Measurements from ENCODE around the gene CDK12.
"Not testable (repeated sequence)": the region's sequence is repeated elsewhere in the genome, so short reads cannot be mapped to it uniquely, and the experiment has no call there.

CDK12 gene

DNA sequence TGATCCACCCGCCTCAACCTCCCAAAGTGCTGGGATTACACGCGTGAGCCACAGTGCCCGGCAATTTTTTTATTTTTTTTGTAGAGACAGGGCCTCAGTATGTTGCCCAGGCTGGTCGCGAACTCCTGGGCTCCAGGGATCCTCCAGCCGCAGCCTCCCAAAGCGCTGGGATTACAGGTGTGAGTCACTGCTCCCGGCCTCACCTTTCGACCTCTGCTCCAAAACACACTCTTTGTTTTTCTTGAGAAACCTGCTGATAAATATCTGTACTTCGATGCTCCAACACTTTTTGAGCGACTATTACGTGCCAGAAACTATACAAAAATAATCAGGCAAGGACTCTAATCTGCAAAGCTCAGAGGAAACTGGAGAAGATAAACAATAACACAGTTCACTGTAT, 11.2 kb upstream of the CDK12 start:
- Mint-ChIP-seq H3K4me3 (peak overlapping the region; percentile 98), H3K27ac (peak overlapping the region; percentile 48), H3K9me3 (no peaks in the 10 kb centered on the region), H3K4me1 (peaks cover 20% of the 10 kb centered on the region), H3K36me3 (ENCODE audit: low read depth) (peaks cover 29% of the 10 kb centered on the region), H3K27me3 (ENCODE audit: low read depth, poor library complexity) (peaks cover 4% of the 10 kb centered on the region)
- TF ChIP-seq, protein P1, sequence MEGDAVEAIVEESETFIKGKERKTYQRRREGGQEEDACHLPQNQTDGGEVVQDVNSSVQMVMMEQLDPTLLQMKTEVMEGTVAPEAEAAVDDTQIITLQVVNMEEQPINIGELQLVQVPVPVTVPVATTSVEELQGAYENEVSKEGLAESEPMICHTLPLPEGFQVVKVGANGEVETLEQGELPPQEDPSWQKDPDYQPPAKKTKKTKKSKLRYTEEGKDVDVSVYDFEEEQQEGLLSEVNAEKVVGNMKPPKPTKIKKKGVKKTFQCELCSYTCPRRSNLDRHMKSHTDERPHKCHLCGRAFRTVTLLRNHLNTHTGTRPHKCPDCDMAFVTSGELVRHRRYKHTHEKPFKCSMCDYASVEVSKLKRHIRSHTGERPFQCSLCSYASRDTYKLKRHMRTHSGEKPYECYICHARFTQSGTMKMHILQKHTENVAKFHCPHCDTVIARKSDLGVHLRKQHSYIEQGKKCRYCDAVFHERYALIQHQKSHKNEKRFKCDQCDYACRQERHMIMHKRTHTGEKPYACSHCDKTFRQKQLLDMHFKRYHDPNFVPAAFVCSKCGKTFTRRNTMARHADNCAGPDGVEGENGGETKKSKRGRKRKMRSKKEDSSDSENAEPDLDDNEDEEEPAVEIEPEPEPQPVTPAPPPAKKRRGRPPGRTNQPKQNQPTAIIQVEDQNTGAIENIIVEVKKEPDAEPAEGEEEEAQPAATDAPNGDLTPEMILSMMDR (IDR thresholded peaks at IDR 0.05): no peak
- no peak for DNase-seq

GRCh38 chr17:39450847-39451581, 10.3 kb upstream of the CDK12 start, which contains the start of gene MED1:
TSS of gene MED1 (minus strand) at chr17:39451263. CDS start at chr17:39451062, 201 bp downstream.
- Mint-ChIP-seq H3K36me3 (ENCODE audit: low read depth) (peaks cover 23% of the 10 kb centered on the region), H3K4me3 (peak within 1 kb of the TSS; percentile 98), H3K27ac (peak within 1 kb of the TSS; percentile 99), H3K27me3 (ENCODE audit: low read depth, poor library complexity) (peaks cover 7% of the 10 kb centered on the region), H3K9me3 (no peaks in the 10 kb centered on the region), H3K4me1 (peaks cover 20% of the 10 kb centered on the region)
- peak; percentile 86 for DNase-seq
- TF ChIP-seq, protein P1 (IDR thresholded peaks at IDR 0.05): no peak

- TF ChIP-seq, protein P1 (IDR thresholded peaks at IDR 0.05): no peak
- DNase-seq: no peak
- Mint-ChIP-seq H3K4me1 (peaks cover 4% of the 10 kb centered on the region), H3K27me3 (ENCODE audit: low read depth, poor library complexity) (peaks cover 17% of the 10 kb centered on the region), H3K9me3 (no peaks in the 10 kb centered on the region), H3K36me3 (ENCODE audit: low read depth) (no peaks in the 10 kb centered on the region), H3K4me3 (no peak overlapping the region), H3K27ac (no peak overlapping the region)
Measured at GRCh38 chr17:39455919-39456318, 5.4 kb upstream of the CDK12 start.

- H3K27ac Mint-ChIP-seq: peak overlapping the region; percentile 99
- H3K36me3 Mint-ChIP-seq (ENCODE audit: low read depth): peaks cover 17% of the 10 kb centered on the region
- DNase-seq: peak; percentile 16
- TF ChIP-seq, protein P1 (IDR thresholded peaks at IDR 0.05): no peak
- peaks cover 30% of the 10 kb centered on the region for H3K4me1 Mint-ChIP-seq
- peak overlapping the region; percentile 98 for H3K4me3 Mint-ChIP-seq
- peaks cover 19% of the 10 kb centered on the region for H3K27me3 Mint-ChIP-seq (ENCODE audit: low read depth, poor library complexity)
- no peaks in the 10 kb centered on the region for H3K9me3 Mint-ChIP-seq
Measured at GRCh38 chr17:39461926-39462569, 762 bp downstream of the CDK12 start.

GRCh38 chr17:39462631-39463375, 1.5 kb downstream of the CDK12 start:
- Mint-ChIP-seq H3K4me1 (peaks cover 30% of the 10 kb centered on the region), H3K27me3 (ENCODE audit: low read depth, poor library complexity) (peaks cover 19% of the 10 kb centered on the region), H3K4me3 (peak overlapping the region; percentile 98), H3K36me3 (ENCODE audit: low read depth) (peaks cover 24% of the 10 kb centered on the region), H3K27ac (peak overlapping the region; percentile 99), H3K9me3 (no peaks in the 10 kb centered on the region)
- DNase-seq: peak; percentile 24
- TF ChIP-seq, protein P1 (IDR thresholded peaks at IDR 0.05): no peak

DNA sequence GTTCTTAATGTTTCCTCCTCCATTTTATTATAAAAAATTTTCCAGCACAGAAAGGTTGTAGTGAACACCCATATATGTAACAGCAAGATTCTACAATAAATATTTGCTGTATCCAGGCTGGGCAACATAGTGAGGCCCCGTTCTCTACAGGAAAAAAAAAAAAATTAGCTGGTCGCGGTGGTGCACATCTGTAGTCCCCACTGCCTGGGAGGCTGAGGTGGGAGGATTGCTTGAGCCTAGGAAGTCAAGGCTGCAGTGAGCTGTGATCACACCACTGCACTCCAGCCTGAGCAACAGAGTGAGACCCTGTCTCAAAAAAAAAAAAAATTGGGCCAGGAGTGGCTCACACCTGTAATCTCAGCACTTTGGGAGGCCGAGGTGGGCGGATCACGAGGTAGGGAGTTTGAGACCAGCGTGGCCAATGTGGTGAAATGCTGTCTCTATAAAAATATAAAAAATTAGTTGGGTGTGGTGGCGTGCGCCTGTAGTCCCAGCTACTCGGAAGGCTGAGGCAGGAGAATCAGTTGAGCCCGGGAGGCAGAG, 3.4 kb downstream of the CDK12 start:
- peaks cover 30% of the 10 kb centered on the region for H3K4me1 Mint-ChIP-seq
- H3K27ac Mint-ChIP-seq, DNase-seq, H3K9me3 Mint-ChIP-seq: not testable (repeated sequence)
- H3K36me3 Mint-ChIP-seq (ENCODE audit: low read depth): peaks cover 39% of the 10 kb centered on the region
- peak overlapping the region; percentile 98 for H3K4me3 Mint-ChIP-seq
- H3K27me3 Mint-ChIP-seq (ENCODE audit: low read depth, poor library complexity): peaks cover 12% of the 10 kb centered on the region

- H3K27ac Mint-ChIP-seq, H3K9me3 Mint-ChIP-seq: not testable (repeated sequence)
- H3K36me3 Mint-ChIP-seq (ENCODE audit: low read depth): peaks cover 70% of the 10 kb centered on the region
Measured at GRCh38 chr17:39468610-39469009, 7.3 kb downstream of the CDK12 start.

More at GRCh38 chr17:39468610-39469009, 7.3 kb downstream of the CDK12 start:
- not testable (repeated sequence) for H3K27me3 Mint-ChIP-seq (ENCODE audit: low read depth, poor library complexity); H3K4me3 Mint-ChIP-seq; DNase-seq
- H3K4me1 Mint-ChIP-seq: peaks cover 21% of the 10 kb centered on the region

All from nephron progenitor cell (in vitro differentiated cells).